HUES64 (cell line): ENCODE results near the gene OTOGL.
"Not testable (repeated sequence)": the region's sequence is repeated elsewhere in the genome, so short reads cannot be mapped to it uniquely, and the experiment has no call there.

ENCODE experiments used
- H3K27ac ChIP-seq: 2 replicates; pipeline ENCODE4 v1.7.0; 2013; ENCODE audit warnings: low read depth, low read length, inconsistent platforms
- H3K27me3 ChIP-seq: 2 replicates; pipeline ENCODE4 v1.6.1; 2013; ENCODE audit warnings: mild to moderate bottlenecking, low read length; ENCODE audit not compliant: insufficient read depth
- H3K36me3 ChIP-seq: 2 replicates; pipeline ENCODE4 v1.6.1; 2013; ENCODE audit warnings: mild to moderate bottlenecking, low read length; ENCODE audit not compliant: insufficient read depth
- H3K4me1 ChIP-seq: 2 replicates; pipeline ENCODE4 v1.6.1; 2013; ENCODE audit warnings: mild to moderate bottlenecking, low read length, moderate library complexity; ENCODE audit not compliant: insufficient read depth
- H3K4me3 ChIP-seq: 2 replicates; pipeline ENCODE4 v1.5.1; 2013; ENCODE audit warnings: mild to moderate bottlenecking, low read length, moderate library complexity
- H3K9ac ChIP-seq: 2 replicates; pipeline ENCODE4 v1.6.1; 2013; ENCODE audit warnings: mild to moderate bottlenecking, low read depth, low read length
- H3K9me3 ChIP-seq: 2 replicates; pipeline ENCODE4 v1.6.1; 2013; ENCODE audit warnings: low read depth, low read length; ENCODE audit not compliant: insufficient read depth
- WGBS: fragments of 150-250, 120-280 bp; methylation state at CpG from one replicate; pipeline ENCODE4 v1.1.7; 2013; ENCODE audit warnings: missing lambda C conversion rate; 5-methylcytosine and 5-hydroxymethylcytosine counted together

OTOGL gene

DNA sequence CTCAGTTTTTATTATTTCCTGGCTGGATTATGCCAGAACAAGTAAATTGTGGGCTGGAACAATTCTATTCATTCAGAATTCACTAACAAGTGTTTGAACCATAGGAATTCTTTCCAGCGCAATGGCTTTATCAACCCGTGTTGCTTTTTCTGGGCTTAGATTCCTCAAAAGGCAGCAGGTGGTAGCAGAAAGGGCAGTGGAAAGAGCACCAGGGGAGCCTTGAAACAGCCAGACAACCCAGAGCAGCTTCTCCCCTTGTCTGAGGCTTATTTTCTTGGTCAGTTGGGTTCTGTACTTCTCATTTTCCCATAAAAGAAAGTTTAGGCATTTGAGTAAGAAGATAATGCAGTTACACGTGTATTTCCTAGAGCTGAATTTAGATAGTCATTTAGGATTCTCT is 130.7 kb downstream of the OTOGL start:
- Histone ChIP-seq H3K27me3 (no peaks in the 10 kb centered on the region), H3K27ac (peak overlapping the region; percentile 12; the same call in 1 of the 2 replicates), H3K4me3 (no peak overlapping the region), H3K9me3 (no peaks in the 10 kb centered on the region), H3K4me1 (peaks cover 22% of the 10 kb centered on the region), H3K9ac (no peak overlapping the region), H3K36me3 (no peaks in the 10 kb centered on the region)
- 26% methylated on average over 3 of the region's 3 CpGs for WGBS

- Histone ChIP-seq H3K4me3 (no peak overlapping the region), H3K9ac (no peak overlapping the region), H3K27ac (no peak overlapping the region), H3K4me1 (peaks cover 22% of the 10 kb centered on the region), H3K9me3 (no peaks in the 10 kb centered on the region), H3K36me3 (no peaks in the 10 kb centered on the region), H3K27me3 (no peaks in the 10 kb centered on the region)
- WGBS, result 87% methylated on average over 1 of the region's 1 CpG
These were observed 133.5 kb downstream of the OTOGL start for GRCh38 chr12:80232837-80233236.

- Histone ChIP-seq H3K9me3 (no peaks in the 10 kb centered on the region), H3K27me3 (no peaks in the 10 kb centered on the region), H3K27ac (no peak overlapping the region), H3K4me1 (peaks cover 22% of the 10 kb centered on the region), H3K9ac (no peak overlapping the region), H3K36me3 (no peaks in the 10 kb centered on the region), H3K4me3 (no peak overlapping the region)
These were observed 134.6 kb downstream of the OTOGL start for GRCh38 chr12:80233926-80234325.

DNA sequence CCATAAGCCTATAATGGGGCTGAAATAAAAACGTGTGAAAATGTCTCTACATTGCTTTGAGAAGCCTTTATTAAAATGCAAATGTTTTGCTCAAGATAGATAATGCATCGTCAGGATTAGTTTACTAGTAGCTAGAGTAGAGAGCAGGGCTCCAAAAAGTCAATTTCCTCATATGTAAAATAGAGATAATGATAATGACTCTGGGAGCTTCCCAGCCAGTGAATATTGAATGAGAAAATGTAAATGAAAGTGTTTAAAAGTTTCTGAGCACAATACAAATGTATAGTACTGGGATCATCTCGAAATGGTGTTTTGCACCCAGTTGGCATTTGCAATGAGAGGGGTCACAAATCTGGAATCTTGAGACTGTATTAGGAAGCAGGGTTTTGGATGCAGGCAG is 135.3 kb downstream of the OTOGL start:
- H3K27me3 ChIP-seq, result no peaks in the 10 kb centered on the region
- H3K9ac ChIP-seq, result no peak overlapping the region
- H3K27ac ChIP-seq, result no peak overlapping the region
- no peaks in the 10 kb centered on the region for H3K36me3 ChIP-seq
- WGBS, result 67% methylated on average over 3 of the region's 3 CpGs
- peaks cover 15% of the 10 kb centered on the region for H3K4me1 ChIP-seq
- no peak overlapping the region for H3K4me3 ChIP-seq
- H3K9me3 ChIP-seq, result no peaks in the 10 kb centered on the region

DNA sequence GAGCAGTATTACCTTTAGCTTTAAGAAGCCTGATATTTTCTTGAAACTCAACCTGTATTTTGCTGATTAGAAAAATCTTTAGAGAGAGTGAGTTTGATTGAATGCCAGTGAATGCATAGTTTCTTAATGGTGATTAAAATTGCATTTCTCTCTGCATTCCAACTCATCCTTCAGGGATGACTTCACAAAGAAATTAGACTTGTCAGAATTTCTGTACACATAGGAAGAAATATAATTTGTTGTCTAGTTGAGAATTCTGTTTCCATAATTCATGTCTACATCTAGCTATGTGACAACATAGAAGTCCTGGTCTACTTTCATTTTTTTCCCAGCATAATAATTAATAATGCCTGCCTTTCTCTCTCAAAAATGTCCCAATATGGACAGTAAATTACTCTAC is 136.6 kb downstream of the OTOGL start:
- Histone ChIP-seq H3K4me1 (peaks cover 2% of the 10 kb centered on the region), H3K9me3 (no peaks in the 10 kb centered on the region), H3K27me3 (no peaks in the 10 kb centered on the region), H3K9ac (no peak overlapping the region), H3K27ac (no peak overlapping the region), H3K4me3 (no peak overlapping the region), H3K36me3 (no peaks in the 10 kb centered on the region)

DNA sequence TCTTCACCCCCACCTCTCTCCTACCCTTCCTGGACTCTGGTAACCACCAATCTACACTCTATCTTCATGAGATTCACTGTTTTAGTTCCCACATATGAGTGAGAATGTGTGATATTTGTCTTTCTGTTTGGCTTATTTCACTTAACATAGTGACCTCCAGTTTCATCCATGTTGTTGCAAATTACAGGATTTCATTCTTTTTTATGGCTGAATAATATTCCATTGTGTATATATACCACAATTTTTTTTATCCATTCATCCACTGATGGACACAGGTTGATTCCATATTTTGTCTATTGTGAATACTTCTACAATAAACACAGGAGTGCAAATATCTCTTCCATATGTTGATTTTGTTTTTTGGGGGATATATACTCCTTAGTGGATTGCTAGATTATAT is 140.5 kb downstream of the OTOGL start:
- Histone ChIP-seq H3K36me3 (no peaks in the 10 kb centered on the region), H3K27ac (no peak overlapping the region), H3K4me1 (0 out of 2 replicates have a peak, but pooled peaks cover 7% of the 10 kb centered on the region), H3K4me3 (no peak overlapping the region), H3K9ac (no peak overlapping the region), H3K27me3 (no peaks in the 10 kb centered on the region), H3K9me3 (no peaks in the 10 kb centered on the region)

DNA sequence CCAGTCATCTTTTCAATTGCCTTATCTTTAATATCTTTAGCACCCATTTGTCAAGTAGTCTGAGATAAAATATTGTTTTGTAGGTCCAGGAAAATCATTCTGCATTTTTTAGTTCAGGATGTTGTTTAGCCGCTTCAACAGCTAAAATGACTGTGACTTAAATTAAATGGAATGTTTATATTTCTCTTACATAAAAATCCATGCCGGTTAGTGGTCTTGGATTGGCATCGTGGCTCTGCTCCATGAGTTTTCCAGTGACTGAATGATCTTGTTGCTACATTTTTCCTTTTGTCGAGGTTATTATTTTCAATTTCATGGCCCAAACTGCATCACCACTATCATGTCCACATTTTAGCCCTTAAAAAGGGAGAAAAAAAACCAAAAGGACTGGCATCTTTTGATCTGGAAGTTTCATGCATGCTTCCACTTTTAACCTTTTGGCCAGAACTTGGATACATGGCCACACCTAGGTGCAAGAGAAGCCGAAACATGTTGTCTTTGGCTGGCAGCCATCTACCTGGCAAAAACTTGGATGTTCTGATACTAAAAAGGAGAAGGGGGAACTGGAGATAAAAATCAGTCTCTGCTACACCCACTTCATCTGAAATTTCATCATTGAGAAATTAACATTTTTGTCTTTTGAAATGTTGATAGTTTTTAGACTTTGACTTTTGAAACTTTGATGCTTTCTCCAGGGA is 142.4 kb downstream of the OTOGL start:
- no peak overlapping the region for H3K4me3 ChIP-seq
- 96% methylated on average over 5 of the region's 5 CpGs for WGBS
- no peaks in the 10 kb centered on the region for H3K27me3 ChIP-seq
- no peaks in the 10 kb centered on the region for H3K36me3 ChIP-seq
- no peak overlapping the region for H3K27ac ChIP-seq
- no peaks in the 10 kb centered on the region for H3K9me3 ChIP-seq
- no peak overlapping the region for H3K9ac ChIP-seq
- H3K4me1 ChIP-seq, result 0 out of 2 replicates have a peak, but pooled peaks cover 7% of the 10 kb centered on the region

DNA sequence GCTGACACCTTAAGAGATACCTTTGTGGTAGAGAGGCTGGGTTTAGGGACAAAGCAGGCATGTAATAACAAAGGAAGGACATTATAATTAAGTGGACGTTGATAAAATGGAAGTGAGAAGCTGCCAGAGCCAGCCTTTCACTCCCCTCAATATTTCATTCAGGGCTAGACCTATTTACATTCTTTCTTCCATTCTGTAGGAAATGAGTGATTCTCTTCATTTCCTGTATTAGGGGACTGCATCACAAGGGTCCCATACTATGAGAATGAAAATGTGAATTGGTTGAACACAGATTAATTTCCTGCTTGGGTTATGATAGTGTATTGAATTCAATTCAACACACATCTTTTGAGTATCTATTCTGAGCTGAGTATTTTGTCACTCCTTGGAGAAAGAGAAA is 143.0 kb downstream of the OTOGL start:
- no peak overlapping the region for H3K27ac ChIP-seq
- no peaks in the 10 kb centered on the region for H3K36me3 ChIP-seq
- H3K4me1 ChIP-seq, result 0 out of 2 replicates have a peak, but pooled peaks cover 7% of the 10 kb centered on the region
- H3K4me3 ChIP-seq, result no peak overlapping the region
- WGBS, result no CpG with 5 or more reads among the region's 1 CpG
- no peak overlapping the region for H3K9ac ChIP-seq
- H3K9me3 ChIP-seq, result no peaks in the 10 kb centered on the region
- H3K27me3 ChIP-seq, result no peaks in the 10 kb centered on the region

DNA sequence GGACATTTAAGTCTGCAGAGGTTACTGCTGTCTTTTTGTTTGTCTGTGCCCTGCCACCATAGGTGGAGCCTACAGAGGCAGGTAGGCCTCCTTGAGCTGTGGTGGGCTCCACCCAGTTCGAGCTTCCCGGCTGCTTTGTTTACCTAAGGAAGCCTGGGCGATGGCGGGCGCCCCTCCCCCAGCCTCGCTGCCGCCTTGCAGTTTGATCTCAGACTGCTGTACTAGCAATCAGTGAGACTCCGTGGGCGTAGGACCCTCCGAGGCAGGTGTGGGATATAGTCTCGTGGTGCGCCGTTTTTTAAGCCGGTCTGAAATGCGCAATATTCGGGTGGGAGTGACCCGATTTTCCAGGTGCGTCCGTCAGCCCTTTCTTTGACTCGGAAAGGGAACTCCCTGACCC is 150.2 kb downstream of the OTOGL start:
- H3K36me3 ChIP-seq, H3K9me3 ChIP-seq, H3K27me3 ChIP-seq, H3K27ac ChIP-seq: not testable (repeated sequence)
- H3K4me3 ChIP-seq, result peak overlapping the region; percentile 55
- peak overlapping the region; percentile 75 for H3K9ac ChIP-seq
- WGBS, result 47% methylated on average over 20 of the region's 20 CpGs
- peaks cover 11% of the 10 kb centered on the region for H3K4me1 ChIP-seq

GRCh38 chr12:80257920-80258319 is 158.6 kb downstream of the OTOGL start:
- no peaks in the 10 kb centered on the region for H3K36me3 ChIP-seq
- no peaks in the 10 kb centered on the region for H3K27me3 ChIP-seq
- H3K9me3 ChIP-seq, result no peaks in the 10 kb centered on the region
- no peak overlapping the region for H3K4me3 ChIP-seq
- no peak overlapping the region for H3K27ac ChIP-seq
- peaks cover under 1% of the 10 kb centered on the region; the same call in 1 of the 2 replicates for H3K4me1 ChIP-seq
- 96% methylated on average over 1 of the region's 2 CpGs for WGBS
- H3K9ac ChIP-seq, result no peak overlapping the region

DNA sequence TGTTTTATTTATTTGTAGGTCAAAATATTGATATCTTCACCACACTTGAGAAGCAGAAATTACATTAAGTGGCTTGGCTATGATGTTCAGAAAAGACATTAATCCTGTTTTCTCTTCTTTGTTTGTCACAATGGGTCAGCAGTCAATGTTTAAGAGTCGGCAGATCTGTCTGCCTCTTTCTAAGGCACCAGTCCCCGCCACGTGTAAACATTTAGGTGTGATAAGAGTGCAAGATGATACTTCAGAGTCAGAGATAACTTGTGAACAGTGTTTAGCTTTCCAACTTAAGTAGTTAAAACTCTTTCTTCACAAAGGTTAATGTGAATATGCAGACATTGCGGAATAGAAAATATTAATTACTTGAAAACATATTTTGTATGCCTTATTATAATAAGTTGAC is 160.9 kb downstream of the OTOGL start:
- WGBS, result 90% methylated on average over 3 of the region's 4 CpGs
- Histone ChIP-seq H3K36me3 (no peaks in the 10 kb centered on the region), H3K4me3 (no peak overlapping the region)

GRCh38 chr12:80261403-80261802 is 162.1 kb downstream of the OTOGL start:
- Histone ChIP-seq H3K27me3 (no peaks in the 10 kb centered on the region), H3K9ac (no peak overlapping the region), H3K4me1 (no peaks in the 10 kb centered on the region), H3K36me3 (no peaks in the 10 kb centered on the region), H3K9me3 (no peaks in the 10 kb centered on the region), H3K4me3 (no peak overlapping the region), H3K27ac (no peak overlapping the region)
- WGBS, result 94% methylated on average over 2 of the region's 3 CpGs

More for the DNA sequence above, 160.9 kb downstream of the OTOGL start:
- Histone ChIP-seq H3K9me3 (no peaks in the 10 kb centered on the region), H3K9ac (no peak overlapping the region), H3K27me3 (no peaks in the 10 kb centered on the region), H3K4me1 (no peaks in the 10 kb centered on the region), H3K27ac (no peak overlapping the region)
